SK-N-DZ (cell line): ENCODE data around the gene ARRDC2.
A peak's percentile ranks its signal among the peaks of the same experiment; 100 is the strongest.
"Not testable (repeated sequence)": the region's sequence is repeated elsewhere in the genome, so short reads cannot be mapped to it uniquely, and the experiment has no call there.

Source experiments
- DNase-seq: peaks from one replicate; pipeline ENCODE4 v3.0.0-alpha.2; 2015; ENCODE audit warnings: low spot score

Gene ARRDC2

DNA sequence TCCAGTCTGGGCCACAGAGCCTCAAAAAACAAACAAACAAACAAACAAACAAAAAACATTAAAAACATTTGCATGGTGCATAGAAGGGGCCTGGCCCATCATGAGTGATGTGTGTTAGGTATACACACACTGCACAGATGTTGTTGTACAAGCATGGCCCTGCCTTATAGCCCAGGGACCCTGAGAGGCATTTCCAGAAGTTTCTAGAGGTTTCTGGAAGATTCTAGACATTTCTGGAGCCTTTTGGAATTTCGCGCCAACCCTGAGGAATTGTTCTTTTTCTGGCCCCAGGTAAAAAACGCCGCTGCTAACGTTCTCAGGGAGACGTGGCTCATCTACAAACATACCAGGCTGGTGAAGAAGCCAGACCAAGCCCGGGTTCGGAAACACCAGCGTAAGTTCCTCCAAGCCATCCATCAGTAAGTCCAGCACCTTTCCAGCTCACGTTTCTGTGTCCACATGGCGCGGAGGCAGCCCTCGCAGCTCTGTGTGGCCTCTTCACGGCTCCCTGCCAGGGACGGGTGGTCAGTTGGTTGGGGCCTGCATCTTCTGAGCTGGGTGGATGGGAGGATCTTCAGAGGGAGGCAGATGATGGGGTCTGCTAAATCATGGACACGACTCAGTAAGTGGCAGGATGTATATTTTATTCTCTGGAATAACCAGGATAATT, 18.4 kb upstream of the ARRDC2 start:
- DNase-seq, result no peak

- no peak for DNase-seq
Observed at GRCh38 chr19:17993076-17993813, 14.7 kb upstream of the ARRDC2 start.

DNA sequence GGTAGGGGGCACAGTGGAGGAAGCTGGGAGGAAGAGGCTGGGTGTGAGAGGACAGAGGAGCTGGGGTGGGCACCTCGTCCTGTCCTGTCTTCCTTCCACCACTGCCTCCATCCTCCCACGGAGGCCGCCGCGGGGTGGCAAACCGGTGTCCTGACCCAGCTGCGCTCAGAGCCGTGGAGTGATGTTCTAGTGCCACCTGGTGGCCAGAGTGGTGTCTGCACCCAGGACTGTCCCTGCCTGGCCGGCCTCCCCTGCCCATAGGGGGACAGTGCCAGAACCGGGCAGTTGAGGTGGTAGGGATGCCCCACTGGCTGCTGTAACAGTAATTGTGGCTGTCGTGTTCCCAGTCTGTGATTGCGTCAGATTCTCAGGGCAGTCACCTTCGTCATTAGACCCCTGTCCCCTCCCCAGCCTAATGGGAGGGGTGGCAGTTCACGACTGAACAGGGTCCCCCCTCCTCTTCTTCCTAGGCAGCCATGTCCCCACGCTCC, 11.1 kb upstream of the ARRDC2 start:
- peak; percentile 65 for DNase-seq

GRCh38 chr19:17997969-17998826, 9.8 kb upstream of the ARRDC2 start:
- DNase-seq, result no peak

DNA sequence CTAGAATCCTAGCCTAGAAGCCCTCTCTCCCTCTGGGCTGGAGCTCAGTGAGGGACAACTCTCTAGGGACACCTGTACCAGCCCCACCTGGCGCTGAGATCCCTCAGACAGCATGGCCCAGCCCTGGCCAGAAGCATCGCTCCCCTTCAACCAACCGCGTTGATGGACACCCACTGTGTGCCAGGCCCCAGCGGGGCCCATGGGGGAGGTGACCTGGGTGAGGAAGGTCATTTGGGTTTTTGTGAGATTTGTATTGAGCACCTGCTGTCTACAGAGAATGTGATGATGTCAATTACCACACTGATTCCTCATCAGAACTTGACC, 9.2 kb upstream of the ARRDC2 start:
- no peak for DNase-seq

DNA sequence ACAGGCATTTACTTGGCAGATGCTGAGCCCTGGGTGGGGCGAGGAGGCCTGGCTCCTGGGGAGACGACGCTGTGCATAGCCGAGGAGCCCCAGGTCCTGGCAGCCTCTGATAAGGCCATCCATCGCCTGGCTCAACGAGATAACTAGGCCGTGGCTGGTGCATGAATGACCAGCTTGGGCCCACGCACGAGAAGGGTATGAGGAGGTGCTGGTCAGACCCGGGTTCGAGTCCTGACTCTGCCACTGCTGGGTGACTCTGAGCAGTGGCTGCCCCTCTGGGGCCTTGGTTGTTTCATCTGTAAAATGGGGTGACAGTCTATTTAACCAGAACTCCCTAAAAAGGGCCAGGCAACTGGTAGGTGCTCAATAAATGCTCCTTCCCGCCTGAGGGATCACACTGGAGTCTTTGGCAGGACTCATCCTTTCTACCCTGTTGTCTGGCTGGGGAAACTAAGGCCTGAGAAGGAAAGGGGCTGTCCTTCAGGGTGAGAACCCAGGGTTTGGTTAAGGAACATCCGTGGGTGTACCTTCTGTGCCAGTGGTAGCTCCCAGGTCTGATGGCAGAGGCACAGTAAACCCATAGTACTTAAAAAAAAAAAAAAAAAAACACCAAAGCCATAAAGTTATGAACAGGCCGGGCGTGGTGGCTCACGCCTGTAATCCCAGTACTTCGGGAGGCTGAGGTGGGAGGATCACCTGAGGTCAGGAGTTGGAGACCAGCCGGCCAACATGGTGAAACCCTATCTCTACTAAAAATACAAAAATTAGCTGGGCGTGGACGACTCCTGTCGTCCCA, 8.1 kb upstream of the ARRDC2 start:
- DNase-seq, result no peak

DNA sequence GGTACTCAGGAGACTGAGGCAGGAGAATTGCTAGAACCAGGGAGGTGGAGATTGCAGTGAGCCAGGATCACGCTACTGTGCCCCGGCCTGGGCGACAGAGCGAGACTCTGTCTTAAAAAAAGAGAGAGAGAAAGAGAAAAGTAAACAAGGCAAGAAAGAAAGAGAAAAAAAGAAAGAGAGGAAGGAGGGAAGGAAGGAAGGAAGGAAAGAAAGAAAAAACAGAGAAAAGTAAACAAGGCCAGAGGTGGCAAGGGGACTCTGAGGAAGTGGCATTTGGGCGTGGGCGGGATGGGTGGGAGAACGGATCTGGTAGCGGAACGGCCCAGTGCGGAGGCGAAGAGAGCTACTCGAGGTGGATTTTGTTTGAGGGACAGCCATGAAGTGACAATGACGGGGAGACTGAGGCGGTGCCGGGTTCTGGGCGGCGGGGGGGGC, 7.5 kb upstream of the ARRDC2 start:
- DNase-seq, result no peak

DNA sequence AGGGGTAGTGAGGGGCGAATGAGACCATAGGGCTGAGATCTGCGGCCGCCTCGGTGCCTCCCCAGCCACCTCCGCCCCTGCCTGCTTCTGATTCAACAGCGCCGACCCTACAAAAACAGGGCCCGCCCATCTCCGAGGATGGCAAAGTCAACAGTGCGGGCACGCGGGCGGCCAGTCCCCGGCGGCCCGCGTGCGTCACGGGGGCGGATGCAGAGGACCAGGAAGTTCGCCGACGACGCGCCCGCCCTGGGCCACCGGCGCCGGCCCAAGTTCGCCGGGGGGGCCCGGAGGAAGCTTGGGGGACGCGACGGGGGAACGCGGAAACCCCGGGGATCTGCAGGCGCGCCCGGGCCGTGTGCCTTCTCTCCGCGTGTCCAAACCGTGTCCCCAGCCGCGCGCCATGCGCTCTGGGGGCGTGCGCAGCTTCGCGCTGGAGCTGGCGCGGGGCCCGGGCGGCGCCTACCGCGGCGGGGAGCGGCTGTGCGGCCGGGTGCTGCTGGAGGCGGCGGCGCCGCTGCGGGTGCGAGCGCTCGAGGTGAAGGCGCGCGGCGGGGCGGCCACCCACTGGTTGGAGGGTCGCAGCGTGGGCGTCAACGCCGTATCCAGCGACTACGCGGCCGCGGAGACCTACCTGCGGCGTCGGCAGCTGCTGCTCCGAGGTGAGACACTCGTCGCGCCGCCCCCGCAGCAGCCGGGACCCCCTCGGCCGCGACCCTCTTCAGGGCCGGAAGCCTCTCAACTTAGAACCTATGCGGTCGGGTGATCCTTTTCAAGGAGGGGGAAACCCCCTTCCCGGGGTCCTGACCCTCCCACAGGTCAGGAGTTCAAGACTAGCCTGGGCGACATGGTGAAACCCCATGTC, 6.8 kb upstream of the ARRDC2 start:
- DNase-seq, result peak; percentile 25

GRCh38 chr19:18001777-18002345, 6.1 kb upstream of the ARRDC2 start:
- DNase-seq, result no peak

DNA sequence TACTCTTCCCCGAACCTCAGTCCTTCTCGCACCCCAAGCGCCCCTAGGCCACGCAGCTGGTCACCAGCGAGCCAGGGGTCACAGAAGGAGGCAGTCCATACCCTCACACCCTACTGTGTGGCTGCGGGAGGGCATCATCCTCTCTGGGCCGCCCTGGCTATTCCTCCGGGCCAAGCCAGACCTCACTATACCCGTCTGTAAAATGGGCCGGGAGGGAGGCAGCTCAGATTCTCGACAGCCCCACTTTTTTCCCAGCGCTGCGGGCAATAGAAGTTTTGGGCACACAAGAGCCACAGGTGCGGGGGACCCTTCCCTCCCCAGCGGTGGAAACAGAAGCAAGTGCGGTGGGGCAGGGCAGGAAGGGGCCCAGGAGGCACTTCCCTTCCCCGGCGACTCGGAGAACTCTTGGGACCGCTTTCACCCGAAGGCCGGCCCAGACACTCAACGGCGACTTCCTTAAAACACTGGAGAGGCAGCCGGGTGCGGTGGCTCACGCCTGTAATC, 5.6 kb upstream of the ARRDC2 start:
- no peak for DNase-seq

- not testable (repeated sequence) for DNase-seq
Observed at GRCh38 chr19:18005750-18006149, 2.2 kb upstream of the ARRDC2 start.

DNA sequence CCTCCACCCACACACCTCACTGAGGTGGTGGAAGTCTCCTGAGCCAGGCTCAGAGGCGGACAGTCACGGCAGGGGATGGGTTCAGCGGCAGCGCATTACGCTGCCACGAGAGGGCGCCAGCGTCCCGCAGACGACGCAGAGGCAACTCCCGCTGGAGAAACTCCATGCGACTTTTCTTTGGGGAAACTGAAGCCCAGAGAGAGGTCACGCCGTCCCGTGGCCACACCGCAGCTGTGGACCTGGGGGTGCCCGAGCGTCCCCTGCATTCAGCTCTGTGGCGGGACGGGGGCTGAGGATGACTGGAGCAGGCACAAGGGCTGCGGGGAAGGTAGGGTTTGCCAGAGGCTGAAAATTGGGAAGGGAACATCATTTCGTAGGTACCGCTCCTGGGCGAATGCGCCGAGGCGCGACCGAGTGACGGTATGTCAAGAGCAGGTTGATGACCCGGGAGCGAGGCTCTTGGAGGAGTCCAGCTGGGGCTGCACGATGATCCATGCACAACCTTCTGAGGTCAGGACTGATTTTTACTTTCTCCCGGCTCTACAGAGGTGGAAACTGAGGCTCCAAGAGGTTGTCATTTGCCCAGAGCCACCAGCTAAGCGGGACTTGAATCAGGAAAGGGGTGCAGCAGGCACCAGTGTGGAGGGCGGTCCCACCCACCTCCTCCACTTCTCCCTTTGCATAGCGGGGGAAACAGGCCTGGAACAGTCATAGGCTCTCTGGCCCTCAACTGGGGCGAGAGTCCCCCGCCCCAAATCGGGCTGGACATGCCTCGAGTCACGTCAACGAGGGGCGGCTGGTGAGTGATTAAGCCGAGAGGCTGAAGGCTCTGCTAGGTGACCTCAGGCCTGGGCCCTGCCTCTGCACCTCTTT, 690 bp upstream of the ARRDC2 start:
- peak; percentile 68 for DNase-seq

GRCh38 chr19:18008814-18009213, 844 bp downstream of the ARRDC2 start:
- DNase-seq, result no peak

DNA sequence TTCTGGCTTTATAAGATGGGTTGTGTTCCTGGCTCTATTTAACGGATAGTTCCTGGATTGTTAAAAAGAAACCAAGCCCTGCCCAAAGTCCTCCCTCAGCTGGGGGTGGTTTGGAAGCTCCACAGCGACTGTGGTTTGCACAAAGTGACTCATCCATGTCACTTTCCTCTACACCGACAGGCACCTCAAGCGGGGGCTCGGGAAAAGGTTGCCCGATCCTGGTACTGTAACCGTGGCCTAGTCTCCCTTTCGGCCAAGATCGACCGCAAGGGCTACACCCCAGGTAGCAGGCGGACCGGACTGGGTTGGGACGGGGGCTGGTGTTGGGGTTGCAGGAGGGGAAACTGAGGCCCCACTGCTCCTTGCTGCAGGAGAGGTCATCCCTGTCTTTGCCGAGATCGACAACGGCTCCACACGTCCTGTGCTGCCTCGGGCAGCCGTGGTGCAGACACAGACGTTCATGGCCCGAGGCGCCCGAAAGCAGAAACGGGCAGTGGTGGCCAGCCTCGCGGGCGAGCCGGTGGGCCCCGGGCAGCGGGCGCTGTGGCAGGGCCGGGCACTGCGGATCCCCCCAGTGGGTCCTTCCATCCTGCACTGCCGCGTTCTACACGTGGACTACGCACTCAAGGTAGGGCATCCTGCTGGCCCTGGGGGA, 1.6 kb downstream of the ARRDC2 start:
- no peak for DNase-seq

DNA sequence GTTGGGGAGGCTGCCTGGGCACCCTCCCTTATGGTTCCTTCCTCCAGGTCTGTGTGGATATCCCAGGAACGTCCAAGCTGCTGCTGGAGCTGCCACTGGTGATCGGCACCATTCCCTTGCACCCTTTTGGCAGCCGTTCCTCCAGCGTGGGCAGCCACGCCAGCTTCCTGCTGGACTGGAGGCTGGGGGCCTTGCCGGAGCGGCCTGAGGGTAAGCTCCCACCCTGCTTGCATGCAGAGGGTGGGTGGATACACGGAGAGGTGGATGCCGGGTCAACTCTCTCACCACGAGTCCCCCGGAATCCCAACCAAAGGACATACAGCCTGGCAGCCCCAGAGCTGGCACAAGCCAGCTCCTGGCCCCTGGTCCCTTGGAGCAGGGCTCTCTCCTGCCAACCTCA, 2.2 kb downstream of the ARRDC2 start:
- no peak for DNase-seq

DNA sequence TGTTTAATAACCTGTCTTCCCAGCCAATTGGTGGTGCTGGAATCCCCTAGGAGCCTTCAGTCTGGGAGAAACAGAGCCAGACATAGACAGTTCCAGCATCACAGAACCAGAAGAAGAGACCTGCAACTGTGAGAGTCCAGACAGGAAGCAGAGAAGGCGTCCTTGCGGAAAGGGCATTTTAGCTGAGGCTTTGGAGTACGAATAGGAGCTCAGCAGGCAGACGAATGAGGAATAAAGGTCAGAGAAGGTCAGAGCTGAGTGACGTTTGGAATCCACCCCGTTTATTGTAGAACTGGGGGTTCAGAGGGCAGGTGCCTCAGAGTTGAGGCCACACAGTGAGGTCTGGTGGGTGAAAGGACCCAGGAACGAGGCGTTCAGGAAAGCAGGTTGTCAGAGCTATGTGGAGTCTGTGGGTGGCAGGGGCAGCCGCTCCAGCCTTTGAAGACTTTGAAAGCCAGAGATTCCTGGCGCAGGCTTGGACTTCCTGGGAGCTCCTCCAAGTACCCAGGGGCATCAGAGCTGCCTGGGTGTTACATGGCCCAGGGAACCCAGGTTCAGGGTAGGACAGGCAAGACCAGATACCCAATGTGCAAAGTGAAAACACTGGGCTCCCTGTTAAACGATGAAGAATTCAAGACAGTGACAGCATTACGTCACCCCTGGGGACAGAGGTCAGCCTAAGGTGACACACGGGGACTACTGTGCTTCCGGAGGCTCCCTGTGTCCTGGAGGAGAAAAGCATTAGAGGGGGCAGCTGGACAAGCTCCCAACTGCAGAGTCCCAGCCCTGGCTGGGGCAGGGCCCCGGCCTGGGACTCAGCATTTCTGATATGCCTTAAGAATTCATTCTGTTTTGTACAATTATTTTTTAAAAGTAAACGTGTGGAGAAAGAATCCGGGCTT, 5.5 kb downstream of the ARRDC2 start:
- peak; percentile 29 for DNase-seq

DNA sequence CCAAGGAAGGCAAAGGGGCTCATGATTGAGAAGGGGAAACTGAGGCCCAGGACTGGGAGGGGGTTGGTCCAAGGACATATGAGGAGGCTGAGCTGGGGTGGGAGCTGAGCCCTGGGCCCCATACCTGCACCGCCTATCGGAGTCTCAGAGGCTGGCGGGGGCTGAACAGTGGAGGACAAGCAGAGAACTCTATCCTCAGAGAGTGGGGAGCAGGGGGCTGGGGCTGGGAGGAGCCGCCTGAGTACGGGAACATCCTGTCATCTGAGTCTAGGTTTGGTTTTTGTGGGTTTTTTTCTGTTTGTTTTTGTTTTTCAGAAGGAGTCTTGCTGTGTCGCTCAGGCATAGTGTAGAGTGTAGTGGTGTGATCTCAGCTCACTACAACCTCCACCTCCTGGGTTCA, 6.2 kb downstream of the ARRDC2 start:
- no peak for DNase-seq
